Colonic mucosa (tissue), 4 donors: ENCODE measurements around the gene PLXNA2. TPM values are rescaled to one million over a fixed set of nuclear protein-coding genes. Genes with fewer than 3 reads are reported as not detected.

ENCODE experiments used
- DNase-seq: peaks from one replicate; pipeline ENCODE4 v3.0.0-alpha.2; 2020
- H3K27ac ChIP-seq: fragments of 200-600 bp; one replicate; pipeline ENCODE4 v1.8.0; 2021
- H3K27me3 ChIP-seq: fragments of 200-600 bp; one replicate; pipeline ENCODE4 v1.8.0; 2021
- H3K36me3 ChIP-seq: fragments of 200-600 bp; one replicate; pipeline ENCODE4 v1.8.0; 2021
- H3K4me1 ChIP-seq: fragments of 200-600 bp; one replicate; pipeline ENCODE4 v1.8.0; 2021; ENCODE audit warnings: mild to moderate bottlenecking
- H3K4me3 ChIP-seq: fragments of 200-600 bp; one replicate; pipeline ENCODE4 v1.8.0; 2021
- H3K9ac ChIP-seq, 2 donors: one replicate each; pipeline ENCODE4 v1.7.0; 2013; ENCODE audit warnings: control low read depth in 2 of 2, low read depth in 2 of 2, low read length in 2 of 2
- H3K9me3 ChIP-seq: fragments of 200-600 bp; one replicate; pipeline ENCODE4 v1.8.0; 2021
- intact Hi-C: fragments of 100-400 bp; cut with DNase I; formaldehyde crosslinking; loops from one replicate; pipeline ENCODE4 v1.14.1; 2022
- total RNA-seq, 2 donors: library from RNA; stranded (reverse); fragmentation: NEBNext Ultra II Directional in 1 of 2; extraction: Animal tissue kit (Norgen Biotek cat#: 25700) in 1 of 2; gene quantifications; one replicate each; pipeline ENCODE4 v1.2.1, GENCODE V29; 2021
- TF ChIP-seq, protein P1 (sequence below): fragments of 200-600 bp; IDR thresholded peaks from one replicate; pipeline ENCODE4 v1.8.0; 2022; ENCODE audit warnings: antibody characterized with exemption, mild to moderate bottlenecking
- donor health status: healthy.
- donor health status: DM: no; HTN: no; CAD: no.
- donor health status: DM: no; HTN: no; CAD: no.

The PLXNA2 gene
- total RNA-seq, 2 donors from 2014 or later: 46.1 to 81.6 TPM

GRCh38 chr1:208275083-208275482 lies 30.9 kb upstream of the PLXNA2 start:
- TF ChIP-seq, protein P1, sequence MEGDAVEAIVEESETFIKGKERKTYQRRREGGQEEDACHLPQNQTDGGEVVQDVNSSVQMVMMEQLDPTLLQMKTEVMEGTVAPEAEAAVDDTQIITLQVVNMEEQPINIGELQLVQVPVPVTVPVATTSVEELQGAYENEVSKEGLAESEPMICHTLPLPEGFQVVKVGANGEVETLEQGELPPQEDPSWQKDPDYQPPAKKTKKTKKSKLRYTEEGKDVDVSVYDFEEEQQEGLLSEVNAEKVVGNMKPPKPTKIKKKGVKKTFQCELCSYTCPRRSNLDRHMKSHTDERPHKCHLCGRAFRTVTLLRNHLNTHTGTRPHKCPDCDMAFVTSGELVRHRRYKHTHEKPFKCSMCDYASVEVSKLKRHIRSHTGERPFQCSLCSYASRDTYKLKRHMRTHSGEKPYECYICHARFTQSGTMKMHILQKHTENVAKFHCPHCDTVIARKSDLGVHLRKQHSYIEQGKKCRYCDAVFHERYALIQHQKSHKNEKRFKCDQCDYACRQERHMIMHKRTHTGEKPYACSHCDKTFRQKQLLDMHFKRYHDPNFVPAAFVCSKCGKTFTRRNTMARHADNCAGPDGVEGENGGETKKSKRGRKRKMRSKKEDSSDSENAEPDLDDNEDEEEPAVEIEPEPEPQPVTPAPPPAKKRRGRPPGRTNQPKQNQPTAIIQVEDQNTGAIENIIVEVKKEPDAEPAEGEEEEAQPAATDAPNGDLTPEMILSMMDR: no peak

GRCh38 chr1:208273386-208274017 lies 29.3 kb upstream of the PLXNA2 start:
- Histone ChIP-seq H3K9ac (no peak overlapping the region), H3K9me3 (no peaks in the 10 kb centered on the region), H3K4me3 (no peak overlapping the region), H3K36me3 (no peaks in the 10 kb centered on the region), H3K27ac (no peak overlapping the region), H3K4me1 (no peaks in the 10 kb centered on the region), H3K27me3 (no peaks in the 10 kb centered on the region)
- TF ChIP-seq, protein P1: no peak
- intact Hi-C loops: no loop called here
- DNase-seq: no peak

More at GRCh38 chr1:208275083-208275482, 30.9 kb upstream of the PLXNA2 start:
- Histone ChIP-seq H3K36me3 (no peaks in the 10 kb centered on the region), H3K4me1 (no peaks in the 10 kb centered on the region), H3K4me3 (no peak overlapping the region), H3K27me3 (no peaks in the 10 kb centered on the region), H3K27ac (no peak overlapping the region), H3K9ac (no peak overlapping the region), H3K9me3 (no peaks in the 10 kb centered on the region)
- intact Hi-C loops: no loop called here
- no peak for DNase-seq

DNA sequence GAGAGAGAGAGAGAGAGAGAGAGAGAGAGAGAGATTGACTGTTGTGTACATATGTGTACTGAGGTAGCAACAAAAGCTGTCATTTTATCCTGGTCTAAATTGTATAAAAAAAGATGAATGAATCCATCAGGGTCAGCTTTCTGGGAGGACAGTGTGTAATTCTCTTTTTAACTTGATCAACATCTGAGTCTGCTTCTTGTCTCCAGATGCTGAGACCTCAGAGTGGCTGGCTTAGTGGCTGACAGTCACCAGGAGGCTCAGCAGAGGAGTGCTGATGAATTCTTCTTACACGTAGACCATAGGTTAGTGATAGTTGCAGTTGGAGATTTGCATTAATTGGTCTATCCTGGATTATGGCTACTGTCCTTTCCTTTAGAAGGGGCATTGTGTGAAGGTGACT lies 28.5 kb upstream of the PLXNA2 start:
- TF ChIP-seq, protein P1: no peak
- H3K36me3 ChIP-seq: no peaks in the 10 kb centered on the region
- H3K27me3 ChIP-seq: no peaks in the 10 kb centered on the region
- H3K4me3 ChIP-seq: no peak overlapping the region
- intact Hi-C loops: no loop called here
- no peak overlapping the region for H3K9ac ChIP-seq
- DNase-seq: no peak
- H3K27ac ChIP-seq: no peak overlapping the region
- H3K4me1 ChIP-seq: no peaks in the 10 kb centered on the region
- H3K9me3 ChIP-seq: no peaks in the 10 kb centered on the region

- intact Hi-C loops: no loop called here
Observed at GRCh38 chr1:208272311-208272710, 28.1 kb upstream of the PLXNA2 start.

GRCh38 chr1:208271236-208271635 lies 27.1 kb upstream of the PLXNA2 start:
- no peak overlapping the region for H3K27ac ChIP-seq
- H3K4me1 ChIP-seq: no peaks in the 10 kb centered on the region
- no peak for DNase-seq
- H3K27me3 ChIP-seq: no peaks in the 10 kb centered on the region
- H3K9me3 ChIP-seq: no peaks in the 10 kb centered on the region
- H3K36me3 ChIP-seq: no peaks in the 10 kb centered on the region
- H3K4me3 ChIP-seq: no peak overlapping the region
- TF ChIP-seq, protein P1: no peak
- no peak overlapping the region for H3K9ac ChIP-seq
- intact Hi-C loops: no loop called here

More at GRCh38 chr1:208272311-208272710, 28.1 kb upstream of the PLXNA2 start:
- no peaks in the 10 kb centered on the region for H3K9me3 ChIP-seq
- H3K36me3 ChIP-seq: no peaks in the 10 kb centered on the region
- no peaks in the 10 kb centered on the region for H3K27me3 ChIP-seq
- H3K4me1 ChIP-seq: no peaks in the 10 kb centered on the region
- TF ChIP-seq, protein P1: no peak
- no peak for DNase-seq
- H3K27ac ChIP-seq: no peak overlapping the region
- no peak overlapping the region for H3K4me3 ChIP-seq
- H3K9ac ChIP-seq: no peak overlapping the region
